DLD1 (cell line): Measurements from ENCODE around the gene MED17.
"Not testable (repeated sequence)": the region's sequence is repeated elsewhere in the genome, so short reads cannot be mapped to it uniquely, and the experiment has no call there.

Experiments used
- in situ Hi-C: cut with HindIII; loops from 2 replicates; pipeline ENCODE4 v1.10.0; 2017; ENCODE audit warnings: low sequenced_read_pairs

Gene MED17

GRCh38 chr11:93757924-93758865 lies 25.9 kb upstream of the MED17 start:
- in situ Hi-C loops, result no loop called here

GRCh38 chr11:93759123-93759522 lies 25.0 kb upstream of the MED17 start:
- in situ Hi-C loops, result not testable (repeated sequence)

- in situ Hi-C loops, result no loop called here
Measured at GRCh38 chr11:93761910-93762309, 22.2 kb upstream of the MED17 start.

GRCh38 chr11:93765551-93765950 lies 18.5 kb upstream of the MED17 start:
- in situ Hi-C loops, result no loop called here

- in situ Hi-C loops, result no loop called here
Measured at GRCh38 chr11:93766504-93766903, 17.6 kb upstream of the MED17 start.

GRCh38 chr11:93767018-93767417 lies 17.1 kb upstream of the MED17 start:
- in situ Hi-C loops, result no loop called here

- in situ Hi-C loops, result no loop called here
Measured at GRCh38 chr11:93770160-93770559, 13.9 kb upstream of the MED17 start.

- in situ Hi-C loops, result no loop called here
Measured at GRCh38 chr11:93772123-93772522, 12.0 kb upstream of the MED17 start.

- in situ Hi-C loops, result no loop called here
Measured at GRCh38 chr11:93773045-93773477, 11.0 kb upstream of the MED17 start.

GRCh38 chr11:93773601-93774200 lies 10.4 kb upstream of the MED17 start:
- in situ Hi-C loops, result no loop called here

- in situ Hi-C loops, result not testable (repeated sequence)
Measured at GRCh38 chr11:93774560-93774959, 9.5 kb upstream of the MED17 start.

GRCh38 chr11:93775289-93775688 lies 8.8 kb upstream of the MED17 start:
- in situ Hi-C loops, result no loop called here

GRCh38 chr11:93783362-93783761 lies 720 bp upstream of the MED17 start:
- in situ Hi-C loops, result no loop called here

GRCh38 chr11:93783765-93784144 lies 327 bp upstream of the MED17 start:
- in situ Hi-C loops, result no loop called here

GRCh38 chr11:93784935-93785360 lies 866 bp downstream of the MED17 start:
- in situ Hi-C loops, result no loop called here

GRCh38 chr11:93791493-93791892 lies 7.4 kb downstream of the MED17 start:
- in situ Hi-C loops, result no loop called here

GRCh38 chr11:93796441-93797231 lies 12.6 kb downstream of the MED17 start:
- in situ Hi-C loops, result no loop called here

GRCh38 chr11:93801366-93801765 lies 17.3 kb downstream of the MED17 start:
- in situ Hi-C loops, result no loop called here

- in situ Hi-C loops, result no loop called here
Measured at GRCh38 chr11:93804879-93805278, 20.8 kb downstream of the MED17 start.

- in situ Hi-C loops, result no loop called here
Measured at GRCh38 chr11:93807980-93808379, 23.9 kb downstream of the MED17 start.

- in situ Hi-C loops, result no loop called here
Measured at GRCh38 chr11:93813974-93814373, 29.9 kb downstream of the MED17 start.
